GM12875 (cell line): Measurements from ENCODE around the gene DSG4.

Experiments
- H3K4me3 ChIP-seq: one replicate; pipeline ENCODE4 v1.5.1; 2011; ENCODE audit warnings: low read depth, low read length, control low read depth
- CTCF ChIP-seq: IDR thresholded peaks from 2 replicates; pipeline ENCODE4 v1.5.1; 2011; ENCODE audit warnings: low read depth, mild to moderate bottlenecking, control low read depth, inconsistent platforms, low read length, moderate library complexity, borderline replicate concordance; ENCODE audit not compliant: insufficient read depth

Gene DSG4

GRCh38 chr18:31424383-31424988, 47.9 kb downstream of the DSG4 start:
- peak; percentile 78 for TF ChIP-seq CTCF
- no peak overlapping the region for H3K4me3 ChIP-seq

- no peak for TF ChIP-seq CTCF
- H3K4me3 ChIP-seq: no peak overlapping the region
These were observed 49.4 kb downstream of the DSG4 start for GRCh38 chr18:31426021-31426420.

GRCh38 chr18:31426871-31427406, 50.4 kb downstream of the DSG4 start:
- H3K4me3 ChIP-seq: no peak overlapping the region
- TF ChIP-seq CTCF: no peak

- TF ChIP-seq CTCF: no peak
- no peak overlapping the region for H3K4me3 ChIP-seq
These were observed 51.6 kb downstream of the DSG4 start for GRCh38 chr18:31428211-31428610.

GRCh38 chr18:31429623-31430022, 53.0 kb downstream of the DSG4 start:
- no peak for TF ChIP-seq CTCF
- H3K4me3 ChIP-seq: no peak overlapping the region

GRCh38 chr18:31430072-31430471, 53.5 kb downstream of the DSG4 start:
- TF ChIP-seq CTCF: no peak
- H3K4me3 ChIP-seq: no peak overlapping the region

- H3K4me3 ChIP-seq: no peak overlapping the region
- no peak for TF ChIP-seq CTCF
These were observed 54.0 kb downstream of the DSG4 start for GRCh38 chr18:31430554-31430953.
